Esophagus muscularis mucosa (tissue), 4 donors: ENCODE results near the gene MXRA8. TPM values are rescaled to one million over a fixed set of nuclear protein-coding genes. Genes with fewer than 3 reads are reported as not detected.

Experiments used
- DNase-seq: peaks from one replicate; pipeline ENCODE4 v3.0.0-alpha.2; 2017; ENCODE audit errors: extremely low spot score
- H3K27ac ChIP-seq, 4 donors: fragments of 200-600 bp; sonication (generic); replicated peaks in 1 of 4; 1 replicate in 3 of 4; 2 replicates in 1 of 4; pipeline ENCODE4 v1.5.1; 2016 to 2019; ENCODE audit warnings: mild to moderate bottlenecking in 1 of 4
- H3K27me3 ChIP-seq, 4 donors: fragments of 200-600 bp; sonication (generic); one replicate each; pipeline versions ENCODE4 v1.5.1 to v1.6.0; 2016 to 2019
- H3K36me3 ChIP-seq, 4 donors: fragments of 200-600 bp; sonication (generic); one replicate each; pipeline ENCODE4 v1.5.1; 2016 to 2019
- H3K4me1 ChIP-seq, 4 donors: fragments of 200-600 bp; sonication (generic); one replicate each; pipeline ENCODE4 v1.5.1; 2016 to 2019
- H3K4me3 ChIP-seq, 4 donors: fragments of 200-600 bp; sonication (generic); 1 replicate in 2 of 4; 2 replicates in 2 of 4; pipeline ENCODE4 v1.5.1; 2016 to 2019; ENCODE audit warnings: mild to moderate bottlenecking in 4 of 4, moderate library complexity in 1 of 4
- H3K9me3 ChIP-seq, 4 donors: fragments of 200-600 bp; sonication (generic); 1 replicate in 3 of 4; 2 replicates in 1 of 4; pipeline ENCODE4 v1.5.1; 2016 to 2019
- CTCF ChIP-seq, 3 experiments: fragments of 200-600 bp in 2 of 3; fragments of 450-650 bp in 1 of 3; sonication (generic) in 2 of 3; IDR thresholded peaks; one replicate each; pipeline ENCODE4 v1.5.1; 2017 to 2019; ENCODE audit warnings: antibody characterized with exemption in 3 of 3, mild to moderate bottlenecking in 2 of 3, moderate library complexity in 1 of 3
- EP300 ChIP-seq: sonication (generic); formaldehyde crosslinking; IDR thresholded peaks from one replicate; pipeline ENCODE4 v1.6.1; 2017; ENCODE audit warnings: antibody characterized with exemption
- POLR2A ChIP-seq: fragments of 450-650 bp; IDR thresholded peaks from one replicate; pipeline ENCODE4 v1.6.1; 2017; ENCODE audit warnings: antibody characterized with exemption, moderate library complexity, mild to moderate bottlenecking, low read depth
- POLR2AphosphoS5 ChIP-seq, 2 donors: sonication (generic); formaldehyde crosslinking; IDR thresholded peaks; one replicate each; pipeline ENCODE4 v1.6.1; 2017; ENCODE audit warnings: antibody characterized with exemption in 2 of 2
- WGBS: methylation state at CpG from one replicate; pipeline ENCODE4 v1.1.5; 2018; 5-methylcytosine and 5-hydroxymethylcytosine counted together
- intact Hi-C: fragments of 100-400 bp; cut with DNase I; formaldehyde crosslinking; loops from one replicate; pipeline ENCODE4 v1.15.1; 2023
- total RNA-seq, 4 donors: library from RNA; depleted of rRNA; stranded (reverse); fragments of >200 nt; gene quantifications; one replicate each; pipeline versions ENCODE4 v1.1.0 to v1.2.1, GENCODE V29; 2016

Gene MXRA8
- total RNA-seq, 4 donors from 2014 or later = 68.5 to 129 (median 87.2) TPM

GRCh38 chr1:1343811-1344421, 14.4 kb downstream of the MXRA8 start:
- Histone ChIP-seq H3K9me3 (no peaks in the 10 kb centered on the region), H3K36me3 (peaks cover 15 to 38% (median 33%) of the 10 kb centered on the region in 4 donors), H3K27ac (no peak overlapping the region), H3K4me1 (peaks cover 40 to 55% (median 46%) of the 10 kb centered on the region in 4 donors), H3K27me3 (no peaks in the 10 kb centered on the region), H3K4me3 (no peak overlapping the region)
- intact Hi-C loops = no loop called here
- DNase-seq = no peak
- TF ChIP-seq POLR2AphosphoS5 (IDR thresholded peaks at IDR 0.05) = no peak
- TF ChIP-seq CTCF (IDR thresholded peaks at IDR 0.05) = no peak
- TF ChIP-seq POLR2A = no peak
- TF ChIP-seq EP300 = no peak
- WGBS = 90% methylated on average over 7 of the region's 24 CpGs

- no peaks in the 10 kb centered on the region for H3K27me3 ChIP-seq
- DNase-seq = no peak
- intact Hi-C loops = no loop called here
- no peak overlapping the region for H3K4me3 ChIP-seq
- no peak for TF ChIP-seq POLR2A
- TF ChIP-seq EP300 = no peak
- no peak overlapping the region for H3K27ac ChIP-seq
- H3K4me1 ChIP-seq = peaks cover 32 to 44% (median 36%) of the 10 kb centered on the region in 4 donors
- WGBS = 93% methylated on average over 11 of the region's 18 CpGs
- no peaks in the 10 kb centered on the region for H3K9me3 ChIP-seq
- H3K36me3 ChIP-seq = peaks cover 27 to 50% (median 46%) of the 10 kb centered on the region in 4 donors
Observed at GRCh38 chr1:1342584-1343115, 15.7 kb downstream of the MXRA8 start.

GRCh38 chr1:1342061-1342562, 16.2 kb downstream of the MXRA8 start:
- no peak for DNase-seq
- peaks cover 27 to 56% (median 51%) of the 10 kb centered on the region in 4 donors for H3K36me3 ChIP-seq
- peaks cover 27 to 39% (median 31%) of the 10 kb centered on the region in 4 donors for H3K4me1 ChIP-seq
- no peaks in the 10 kb centered on the region for H3K9me3 ChIP-seq
- no peaks in the 10 kb centered on the region for H3K27me3 ChIP-seq
- intact Hi-C loops = no loop called here
- no peak for TF ChIP-seq POLR2AphosphoS5 (IDR thresholded peaks at IDR 0.05)
- no peak for TF ChIP-seq CTCF (IDR thresholded peaks at IDR 0.05)
- TF ChIP-seq POLR2A = no peak
- TF ChIP-seq EP300 = no peak
- 98% methylated on average over 15 of the region's 28 CpGs for WGBS
- H3K4me3 ChIP-seq = no peak overlapping the region
- H3K27ac ChIP-seq = no peak overlapping the region

- H3K27ac ChIP-seq = no peak overlapping the region
Observed at GRCh38 chr1:1341549-1342021, 16.8 kb downstream of the MXRA8 start.

GRCh38 chr1:1340791-1341548, 17.4 kb downstream of the MXRA8 start:
- TF ChIP-seq EP300 = no peak
- no peak for TF ChIP-seq CTCF (IDR thresholded peaks at IDR 0.05)
- no peak for TF ChIP-seq POLR2AphosphoS5 (IDR thresholded peaks at IDR 0.05)
- no peak for TF ChIP-seq POLR2A
- Histone ChIP-seq H3K27me3 (no peaks in the 10 kb centered on the region), H3K27ac (no peak overlapping the region), H3K36me3 (peaks cover 27 to 67% (median 63%) of the 10 kb centered on the region in 4 donors), H3K4me1 (peaks cover 16 to 27% (median 20%) of the 10 kb centered on the region in 4 donors), H3K9me3 (no peaks in the 10 kb centered on the region), H3K4me3 (no peak overlapping the region)
- DNase-seq = no peak
- intact Hi-C loops = no loop called here
- WGBS = 91% methylated on average over 36 of the region's 36 CpGs

More at GRCh38 chr1:1341549-1342021, 16.8 kb downstream of the MXRA8 start:
- Histone ChIP-seq H3K9me3 (no peaks in the 10 kb centered on the region), H3K27me3 (no peaks in the 10 kb centered on the region), H3K4me1 (peaks cover 22 to 34% (median 26%) of the 10 kb centered on the region in 4 donors), H3K4me3 (no peak overlapping the region), H3K36me3 (peaks cover 27 to 61% (median 57%) of the 10 kb centered on the region in 4 donors)
- DNase-seq = no peak
- intact Hi-C loops = no loop called here
- TF ChIP-seq EP300 = no peak
- WGBS = 79% methylated on average over 6 of the region's 17 CpGs
